ENCODE results near the gene HRH1. TPM values are rescaled to one million over a fixed set of nuclear protein-coding genes. Genes with fewer than 3 reads are reported as not detected.

The HRH1 gene
- total and polyA plus RNA-seq, 4 donors = 2.3 to 8.3 (median 4.6) TPM

DNA sequence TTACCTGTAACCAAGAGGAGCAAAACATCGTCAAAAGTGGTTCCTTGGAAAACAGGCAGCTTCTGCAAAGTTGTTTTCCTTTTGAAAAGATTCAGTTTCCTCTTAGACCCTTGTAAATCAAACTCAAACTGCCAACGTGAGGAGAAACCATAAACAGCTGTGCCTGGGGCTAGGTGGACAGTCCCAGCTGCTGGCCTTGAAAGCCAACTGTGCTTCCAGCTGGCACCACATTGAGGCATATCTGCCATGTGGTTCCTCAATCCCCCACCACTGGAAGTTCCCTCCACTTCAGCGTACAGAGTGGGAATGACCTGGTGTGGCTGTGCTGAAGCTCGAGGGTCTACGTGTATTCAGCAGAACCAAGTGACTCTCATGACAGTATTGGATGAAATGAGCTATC lies 40.9 kb downstream of the HRH1 start:
- Histone ChIP-seq H3K27ac (ENCODE audit: low read depth in 1 of 2, low read length in 1 of 2) (peak overlapping the region in 1 of 2 donors; percentile 50), H3K4me3 (no peak overlapping the region), H3K36me3 (ENCODE audit: control insufficient read depth in 4 of 4, insufficient read depth in 4 of 4, low read length in 4 of 4) (no peaks in the 10 kb centered on the region), H3K27me3 (ENCODE audit: control insufficient read depth in 3 of 3, insufficient read depth in 3 of 3, low read length in 2 of 3) (no peaks in the 10 kb centered on the region), H3K9ac (ENCODE audit: insufficient read depth in 1 of 2, low read length in 2 of 2) (no peak overlapping the region), H3K4me1 (ENCODE audit: control insufficient read depth in 5 of 5, insufficient read depth in 5 of 5, low read length in 5 of 5) (peaks cover 0 to 16% (median 10%) of the 10 kb centered on the region in 5 donors), H3K9me3 (ENCODE audit: control insufficient read depth in 4 of 4, insufficient read depth in 3 of 4, low read length in 3 of 4) (peaks cover 0 to 2% (median 0%) of the 10 kb centered on the region in 4 donors)
- TF ChIP-seq, protein P1, sequence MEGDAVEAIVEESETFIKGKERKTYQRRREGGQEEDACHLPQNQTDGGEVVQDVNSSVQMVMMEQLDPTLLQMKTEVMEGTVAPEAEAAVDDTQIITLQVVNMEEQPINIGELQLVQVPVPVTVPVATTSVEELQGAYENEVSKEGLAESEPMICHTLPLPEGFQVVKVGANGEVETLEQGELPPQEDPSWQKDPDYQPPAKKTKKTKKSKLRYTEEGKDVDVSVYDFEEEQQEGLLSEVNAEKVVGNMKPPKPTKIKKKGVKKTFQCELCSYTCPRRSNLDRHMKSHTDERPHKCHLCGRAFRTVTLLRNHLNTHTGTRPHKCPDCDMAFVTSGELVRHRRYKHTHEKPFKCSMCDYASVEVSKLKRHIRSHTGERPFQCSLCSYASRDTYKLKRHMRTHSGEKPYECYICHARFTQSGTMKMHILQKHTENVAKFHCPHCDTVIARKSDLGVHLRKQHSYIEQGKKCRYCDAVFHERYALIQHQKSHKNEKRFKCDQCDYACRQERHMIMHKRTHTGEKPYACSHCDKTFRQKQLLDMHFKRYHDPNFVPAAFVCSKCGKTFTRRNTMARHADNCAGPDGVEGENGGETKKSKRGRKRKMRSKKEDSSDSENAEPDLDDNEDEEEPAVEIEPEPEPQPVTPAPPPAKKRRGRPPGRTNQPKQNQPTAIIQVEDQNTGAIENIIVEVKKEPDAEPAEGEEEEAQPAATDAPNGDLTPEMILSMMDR (IDR thresholded peaks at IDR 0.05; ENCODE audit: control extremely low read depth, extremely low read depth) = no peak
- 11 to 30% methylated on average over 5 of the region's 5 CpGs for WGBS, 2 donors
- DNase-seq (peak; percentile 27 to 70 (median 46)), ATAC-seq (ENCODE audit: insufficient read depth, low FRiP score) (no peak)

DNA sequence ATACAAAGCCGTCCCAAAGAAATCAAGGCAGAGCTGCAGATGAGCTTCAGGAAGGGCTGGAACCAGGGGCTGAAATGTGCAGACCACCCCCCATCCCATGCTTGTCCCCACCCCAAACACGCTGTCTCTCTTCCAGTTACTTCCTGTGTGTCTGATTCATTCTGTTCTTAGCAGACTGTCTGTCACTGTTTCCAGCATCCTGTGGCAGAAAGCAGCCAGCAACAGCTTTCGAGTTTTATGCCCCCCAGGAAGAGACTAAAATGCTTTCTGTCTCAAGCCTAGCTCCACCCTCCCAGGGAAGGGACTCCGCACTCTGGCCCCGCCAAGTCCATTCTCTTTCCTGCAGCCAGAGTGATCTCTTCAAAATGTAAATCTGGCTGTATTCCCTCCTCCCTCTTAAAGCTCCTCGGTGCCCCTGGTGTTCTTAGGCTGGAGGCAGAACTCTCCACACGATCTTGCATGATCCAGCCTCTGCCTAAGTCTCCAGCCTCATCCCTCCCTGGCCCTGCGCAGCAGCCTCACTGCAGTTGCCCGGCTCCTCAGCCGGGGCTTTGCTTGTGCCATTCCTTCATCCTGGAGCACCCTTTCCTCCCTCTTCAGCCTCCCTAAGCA lies 41.5 kb downstream of the HRH1 start:
- Histone ChIP-seq H3K4me1 (ENCODE audit: control insufficient read depth in 5 of 5, insufficient read depth in 5 of 5, low read length in 5 of 5) (peaks cover 0 to 16% (median 10%) of the 10 kb centered on the region in 5 donors), H3K36me3 (ENCODE audit: control insufficient read depth in 4 of 4, insufficient read depth in 4 of 4, low read length in 4 of 4) (no peaks in the 10 kb centered on the region), H3K9me3 (ENCODE audit: control insufficient read depth in 4 of 4, insufficient read depth in 3 of 4, low read length in 3 of 4) (peaks cover 0 to 2% (median 0%) of the 10 kb centered on the region in 4 donors), H3K27ac (ENCODE audit: low read depth in 1 of 2, low read length in 1 of 2) (peak overlapping the region in 1 of 2 donors; percentile 50), H3K27me3 (ENCODE audit: control insufficient read depth in 3 of 3, insufficient read depth in 3 of 3, low read length in 2 of 3) (no peaks in the 10 kb centered on the region), H3K9ac (ENCODE audit: insufficient read depth in 1 of 2, low read length in 2 of 2) (no peak overlapping the region), H3K4me3 (no peak overlapping the region)
- WGBS, 2 donors = 30 to 49% methylated on average over 9 to 10 of the region's 10 CpGs
- ATAC-seq (ENCODE audit: insufficient read depth, low FRiP score) (no peak), DNase-seq (peak; percentile 33 to 74 (median 54))
- TF ChIP-seq, protein P1 (IDR thresholded peaks at IDR 0.05; ENCODE audit: control extremely low read depth, extremely low read depth) = no peak

DNA sequence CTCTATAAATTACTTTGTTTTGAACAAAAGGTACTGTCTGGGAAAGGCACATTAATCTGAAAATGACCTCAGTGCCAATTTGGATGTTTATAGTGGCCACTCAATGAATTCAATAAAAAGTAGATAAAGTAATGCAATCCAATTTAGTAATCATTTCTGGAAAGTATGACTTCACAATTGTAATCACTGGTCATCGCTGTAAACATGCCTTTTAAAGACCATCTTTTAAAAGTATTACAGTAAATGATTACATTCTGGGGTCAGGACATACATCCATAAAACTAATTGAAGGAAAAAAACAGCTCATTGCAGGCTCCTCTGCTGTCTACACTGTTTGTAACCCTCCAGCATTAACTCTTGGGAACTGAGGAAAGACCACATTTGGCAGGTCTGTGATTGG lies 43.2 kb downstream of the HRH1 start:
- Histone ChIP-seq H3K27ac (ENCODE audit: low read depth in 1 of 2, low read length in 1 of 2) (no peak overlapping the region), H3K9me3 (ENCODE audit: control insufficient read depth in 4 of 4, insufficient read depth in 3 of 4, low read length in 3 of 4) (peaks cover 0 to 2% (median 0%) of the 10 kb centered on the region in 4 donors), H3K27me3 (ENCODE audit: control insufficient read depth in 3 of 3, insufficient read depth in 3 of 3, low read length in 2 of 3) (no peaks in the 10 kb centered on the region), H3K4me1 (ENCODE audit: control insufficient read depth in 5 of 5, insufficient read depth in 5 of 5, low read length in 5 of 5) (peaks cover 0 to 24% (median 10%) of the 10 kb centered on the region in 5 donors), H3K9ac (ENCODE audit: insufficient read depth in 1 of 2, low read length in 2 of 2) (no peak overlapping the region), H3K4me3 (no peak overlapping the region), H3K36me3 (ENCODE audit: control insufficient read depth in 4 of 4, insufficient read depth in 4 of 4, low read length in 4 of 4) (no peaks in the 10 kb centered on the region)
- no peak for DNase-seq
- WGBS, 2 donors = 58 to 66% methylated on average over 1 of the region's 1 CpG
- ATAC-seq (ENCODE audit: insufficient read depth, low FRiP score) = no peak
- TF ChIP-seq, protein P1 (IDR thresholded peaks at IDR 0.05; ENCODE audit: control extremely low read depth, extremely low read depth) = no peak
